B cell (primary cell): ENCODE data around the gene RNASE8. TPM values are rescaled to one million over a fixed set of nuclear protein-coding genes. Genes with fewer than 3 reads are reported as not detected.

ENCODE experiments used
- ATAC-seq: fragments of 200-7000 bp; cut with Tn5 transposase; one replicate; pipeline ENCODE4 v1.10.0; 2021; ENCODE audit warnings: low read depth, mild to moderate bottlenecking, moderate number of reproducible peaks, moderate library complexity
- CTCF ChIA-PET: fragments of 350-600 bp; sonication (Branson Sonifier 250); formaldehyde crosslinking; loops from one replicate; lab custom pipeline; 2021; ENCODE audit warnings: antibody characterized with exemption, inconsistent platforms; lab: Charles Lee
- POLR2A ChIA-PET: fragments of 350-600 bp; sonication (Branson Sonifier 250); formaldehyde crosslinking; loops from one replicate; lab custom pipeline; 2021; ENCODE audit warnings: antibody characterized with exemption; lab: Charles Lee
- DNase-seq: peaks from one replicate; pipeline ENCODE4 v3.0.0; 2013
- H2AFZ ChIP-seq: 2 replicates; pipeline ENCODE4 v1.6.1; 2012; ENCODE audit warnings: mild to moderate bottlenecking, low read depth, low read length; ENCODE audit not compliant: insufficient read depth, poor library complexity, severe bottlenecking
- H3K27ac ChIP-seq, 2 donors: 1 replicate in 1 of 2; 2 replicates in 1 of 2; pipeline ENCODE4 v1.5.1; 2012 to 2013; ENCODE audit warnings: low read length in 2 of 2, mild to moderate bottlenecking in 2 of 2, moderate library complexity in 1 of 2
- H3K27me3 ChIP-seq, 4 experiments: fragments of 200-600 bp in 1 of 4; sonication (generic) in 1 of 4; replicated peaks in 1 of 4; 1 replicate in 2 of 4; 2 replicates in 2 of 4; pipeline versions ENCODE4 v1.6.1 to v1.7.0; 2013 to 2016; ENCODE audit warnings: low read length in 3 of 4, mild to moderate bottlenecking in 2 of 4, mixed read lengths in 1 of 4, moderate library complexity in 1 of 4; ENCODE audit not compliant: insufficient read depth in 4 of 4, control insufficient read depth in 3 of 4; ENCODE audit errors: control extremely low read depth in 1 of 4
- H3K36me3 ChIP-seq, 2 experiments: replicated peaks in 1 of 2; 1 replicate in 1 of 2; 2 replicates in 1 of 2; pipeline versions ENCODE4 v1.6.1 to v1.7.1; 2013; ENCODE audit warnings: low read length in 1 of 2; ENCODE audit not compliant: insufficient read depth in 2 of 2, control insufficient read depth in 1 of 2; ENCODE audit errors: control extremely low read depth in 1 of 2, extremely low read depth in 1 of 2
- H3K4me1 ChIP-seq, 2 donors: fragments of 200-600 bp in 1 of 2; sonication (generic) in 1 of 2; 1 replicate in 1 of 2; 2 replicates in 1 of 2; pipeline versions ENCODE4 v1.5.1 to v1.6.1; 2013 to 2017; ENCODE audit warnings: low read length in 2 of 2; ENCODE audit not compliant: control insufficient read depth in 2 of 2, insufficient read depth in 2 of 2
- H3K4me2 ChIP-seq: replicated peaks from 2 replicates; pipeline ENCODE3; 2012; ENCODE audit warnings: mild to moderate bottlenecking, low read depth, low read length; ENCODE audit not compliant: poor library complexity, severe bottlenecking
- H3K4me3 ChIP-seq, 5 experiments: fragments of 200-600 bp in 1 of 5; sonication (generic) in 1 of 5; 1 replicate in 3 of 5; 2 replicates in 2 of 5; pipeline versions ENCODE4 v1.5.1 to v1.7.0; 2011 to 2016; ENCODE audit warnings: low read length in 4 of 5, mild to moderate bottlenecking in 4 of 5, low read depth in 2 of 5, control low read depth in 1 of 5, moderate library complexity in 1 of 5; ENCODE audit not compliant: insufficient read depth in 1 of 5; ENCODE audit errors: control extremely low read depth in 1 of 5, extremely low read depth in 1 of 5
- H3K79me2 ChIP-seq: fragments of 200-600 bp; sonication (generic); one replicate; pipeline ENCODE4 v1.6.0; 2016; ENCODE audit warnings: low read length; ENCODE audit not compliant: control insufficient read depth, insufficient read depth
- H3K9ac ChIP-seq: fragments of 200-600 bp; sonication (generic); 2 replicates; pipeline ENCODE4 v1.6.1; 2017; ENCODE audit warnings: mild to moderate bottlenecking, low read length, moderate library complexity
- H3K9me3 ChIP-seq, 3 donors: one replicate each; pipeline versions ENCODE4 v1.6.1 to v1.7.1; 2013; ENCODE audit warnings: low read length in 2 of 3; ENCODE audit not compliant: control insufficient read depth in 2 of 3, insufficient read depth in 1 of 3; ENCODE audit errors: control extremely low read depth in 1 of 3
- H4K20me1 ChIP-seq: 2 replicates; pipeline ENCODE4 v1.6.0; 2012; ENCODE audit warnings: mild to moderate bottlenecking, low read length; ENCODE audit not compliant: insufficient read depth, control insufficient read depth, poor library complexity, severe bottlenecking
- H3K27ac Mint-ChIP-seq: one replicate; pipeline ENCODE4 v1.8.0; 2021; ENCODE audit warnings: mixed read lengths
- H3K27me3 Mint-ChIP-seq: one replicate; pipeline ENCODE4 v1.8.0; 2021; ENCODE audit warnings: mixed read lengths
- H3K4me1 Mint-ChIP-seq: one replicate; pipeline ENCODE4 v1.8.0; 2021; ENCODE audit warnings: mixed read lengths
- H3K4me3 Mint-ChIP-seq: one replicate; pipeline ENCODE4 v1.8.0; 2021; ENCODE audit warnings: mixed read lengths
- H3K9me3 Mint-ChIP-seq: one replicate; pipeline ENCODE4 v1.8.0; 2022; ENCODE audit warnings: mixed read lengths; ENCODE audit not compliant: insufficient read depth
- CTCF ChIP-seq: fragments of 200-600 bp; IDR thresholded peaks from one replicate; pipeline ENCODE4 v1.8.0; 2022; ENCODE audit warnings: antibody characterized with exemption, mild to moderate bottlenecking
- EZH2 ChIP-seq: IDR thresholded peaks from 2 replicates; pipeline ENCODE4 v1.6.1; 2012; ENCODE audit warnings: borderline replicate concordance, low read depth, mild to moderate bottlenecking, moderate library complexity, low read length; ENCODE audit not compliant: insufficient read depth, poor library complexity, severe bottlenecking
- WGBS: methylation state at CpG from one replicate; pipeline ENCODE4 v1.1.5; 2013; ENCODE audit warnings: missing lambda C conversion rate; ENCODE audit not compliant: insufficient coverage; 5-methylcytosine and 5-hydroxymethylcytosine counted together
- intact Hi-C: fragments of 100-400 bp; cut with micrococcal nuclease; formaldehyde crosslinking; loops from one replicate; pipeline ENCODE4 v1.10.0; 2022
- polyA plus RNA-seq: library from polyadenylated mRNA; depleted of rRNA; stranded (reverse); fragments of >200 nt; gene quantifications from 2 replicates; pipeline ENCODE4 v1.2.3, GENCODE V29; 2012
- total RNA-seq, 2 donors: library from RNA; stranded (reverse); fragments of 120-200 nt in 1 of 2; gene quantifications; 1 replicate in 1 of 2; 2 replicates in 1 of 2; pipeline versions ENCODE4 v1.2.3 to v1.2.4, GENCODE V29; 2013 to 2022

RNASE8 gene
- total and polyA plus RNA-seq, 2 donors (not counting 1 experiment from before 2014, with no cell fraction given): not detected

GRCh38 chr14:21023817-21024584 lies 33.6 kb upstream of the RNASE8 start:
- no peaks in the 10 kb centered on the region for H3K36me3 ChIP-seq
- Mint-ChIP-seq H3K27me3 (peaks cover 19% of the 10 kb centered on the region), H3K27ac (peak overlapping the region; percentile 67), H3K4me1 (peaks cover 19% of the 10 kb centered on the region), H3K9me3 (no peaks in the 10 kb centered on the region), H3K4me3 (peak overlapping the region; percentile 93)
- intact Hi-C loops: loop anchor here (2.0 kb wide), 3 partner anchors 47 to 81 kb away; partner anchors contain the start of gene ARHGEF40
- no peaks in the 10 kb centered on the region for H3K79me2 ChIP-seq
- H3K4me1 ChIP-seq: peaks cover 12 to 23% of the 10 kb centered on the region in 2 donors
- H3K27ac ChIP-seq: no peak overlapping the region
- ChIA-PET CTCF (interaction anchor here (1.0 to 2.9 kb wide), 5 partner anchors 8 to 80 kb away, joined by 3 to 23 read pairs (median 9); no protein-coding TSS in a partner anchor), POLR2A (interaction anchor here (0.7 kb wide), 1 partner anchor 47 kb away, joined by 3 read pairs; no protein-coding TSS in a partner anchor)
- H3K4me3 ChIP-seq: peak overlapping the region in 4 of 5 experiments; percentile 69 to 86 (median 80)
- TF ChIP-seq CTCF (no peak), EZH2 (no peak)
- 46% methylated on average over 6 of the region's 17 CpGs for WGBS
- H2AFZ ChIP-seq: peak overlapping the region; percentile 97
- DNase-seq (peak; percentile 34), ATAC-seq (no peak)
- H3K9me3 ChIP-seq: no peaks in the 10 kb centered on the region
- peaks cover 0 to 30% (median 8%) of the 10 kb centered on the region in 4 experiments for H3K27me3 ChIP-seq
- no peaks in the 10 kb centered on the region for H4K20me1 ChIP-seq
- H3K4me2 ChIP-seq: peak overlapping the region; percentile 99
- peak overlapping the region; percentile 78 for H3K9ac ChIP-seq
